Gastroesophageal sphincter (tissue), 4 donors: Measurements from ENCODE around the gene BMAL1. TPM values are rescaled to one million over a fixed set of nuclear protein-coding genes. Genes with fewer than 3 reads are reported as not detected.

Experiments
- ATAC-seq: fragments of 150-250 bp; one replicate; pipeline ENCODE4 v1.9.1; 2016; ENCODE audit warnings: mild to moderate bottlenecking, moderate library complexity
- H3K27ac ChIP-seq, 4 donors: fragments of 200-600 bp; sonication (generic) in 3 of 4; 1 replicate in 3 of 4; 2 replicates in 1 of 4; pipeline ENCODE4 v1.5.1; 2016 to 2019
- H3K27me3 ChIP-seq: fragments of 200-600 bp; sonication (generic); one replicate; pipeline ENCODE4 v1.5.1; 2019
- H3K36me3 ChIP-seq, 2 donors: fragments of 200-600 bp; sonication (generic); one replicate each; pipeline ENCODE4 v1.5.1; 2019; ENCODE audit warnings: control low read depth in 1 of 2
- H3K4me1 ChIP-seq, 3 donors: fragments of 200-600 bp; sonication (generic); 1 replicate in 2 of 3; 2 replicates in 1 of 3; pipeline ENCODE4 v1.5.1; 2016 to 2019; ENCODE audit warnings: control low read depth in 2 of 3
- H3K4me3 ChIP-seq, 2 donors: fragments of 200-600 bp; sonication (generic); one replicate each; pipeline ENCODE4 v1.5.1; 2019; ENCODE audit warnings: mild to moderate bottlenecking in 1 of 2, moderate library complexity in 1 of 2
- H3K9me3 ChIP-seq, 3 donors: fragments of 200-600 bp; sonication (generic); one replicate each; pipeline ENCODE4 v1.5.1; 2017 to 2019; ENCODE audit warnings: control low read depth in 2 of 3
- EP300 ChIP-seq: sonication (generic); formaldehyde crosslinking; IDR thresholded peaks from one replicate; pipeline ENCODE4 v1.6.1; 2017; ENCODE audit warnings: antibody characterized with exemption, mild to moderate bottlenecking
- POLR2A ChIP-seq, 2 donors: fragments of 450-650 bp; IDR thresholded peaks; one replicate each; pipeline ENCODE4 v1.6.1; 2017; ENCODE audit warnings: antibody characterized with exemption in 2 of 2, mild to moderate bottlenecking in 2 of 2, moderate library complexity in 1 of 2
- POLR2AphosphoS5 ChIP-seq: sonication (generic); formaldehyde crosslinking; IDR thresholded peaks from one replicate; pipeline ENCODE4 v1.6.1; 2017; ENCODE audit warnings: antibody characterized with exemption
- whole genome bisulfite sequencing, 2 donors: methylation state at CpG; one replicate each; pipeline ENCODE4 v1.1.5; 2018; ENCODE audit warnings: low coverage in 1 of 2; 5-methylcytosine and 5-hydroxymethylcytosine counted together
- total RNA-seq, 4 donors: library from RNA; depleted of rRNA; stranded (reverse); fragments of >200 nt; gene quantifications; one replicate each; pipeline ENCODE4 v1.1.0, GENCODE V29; 2016
- TF ChIP-seq, protein P1 (sequence below), 4 experiments: fragments of 200-600 bp in 2 of 4; fragments of 450-650 bp in 2 of 4; sonication (generic) in 1 of 4; IDR thresholded peaks; one replicate each; pipeline ENCODE4 v1.5.1; 2017 to 2019; ENCODE audit warnings: antibody characterized with exemption in 4 of 4, mild to moderate bottlenecking in 2 of 4, moderate library complexity in 2 of 4

Gene BMAL1
- total RNA-seq, 4 donors from 2014 or later, result 32.2 to 38.4 (median 36.0) TPM

DNA sequence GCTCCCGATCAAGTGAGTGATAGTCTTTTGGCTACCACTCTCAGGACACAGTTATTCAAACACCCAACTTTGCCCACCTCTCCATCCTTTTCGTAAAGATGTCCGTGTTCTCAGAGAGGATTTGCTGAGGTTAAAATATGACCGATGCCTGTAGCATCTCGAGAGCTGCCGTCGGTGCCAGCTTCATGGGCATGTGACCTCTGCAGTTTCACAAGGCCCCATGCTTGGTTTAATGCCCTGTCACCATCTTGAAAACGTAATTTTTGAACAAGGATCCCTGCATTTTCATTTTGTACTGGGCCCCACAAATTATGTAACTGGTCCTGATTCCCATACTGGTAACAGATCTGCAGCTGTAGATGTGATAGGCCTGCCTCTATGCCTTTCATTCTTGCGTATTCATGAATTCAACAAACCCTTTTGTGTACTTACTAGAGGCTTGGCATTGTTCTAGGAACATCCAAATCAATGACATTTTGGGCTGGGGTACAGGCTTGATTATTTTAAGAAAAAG is 85.1 kb downstream of the BMAL1 start:
- H3K36me3 ChIP-seq, result peaks cover 0 to 100% of the 10 kb centered on the region in 2 donors

GRCh38 chr11:13364388-13364787 is 86.8 kb downstream of the BMAL1 start:
- Histone ChIP-seq H3K4me3 (no peak overlapping the region), H3K36me3 (peaks cover 0 to 100% of the 10 kb centered on the region in 2 donors), H3K4me1 (no peaks in the 10 kb centered on the region), H3K9me3 (no peaks in the 10 kb centered on the region), H3K27ac (no peak overlapping the region), H3K27me3 (no peaks in the 10 kb centered on the region)
- ATAC-seq, result no peak
- no peak for TF ChIP-seq POLR2A (IDR thresholded peaks at IDR 0.05)
- no peak for TF ChIP-seq EP300
- TF ChIP-seq, protein P1, sequence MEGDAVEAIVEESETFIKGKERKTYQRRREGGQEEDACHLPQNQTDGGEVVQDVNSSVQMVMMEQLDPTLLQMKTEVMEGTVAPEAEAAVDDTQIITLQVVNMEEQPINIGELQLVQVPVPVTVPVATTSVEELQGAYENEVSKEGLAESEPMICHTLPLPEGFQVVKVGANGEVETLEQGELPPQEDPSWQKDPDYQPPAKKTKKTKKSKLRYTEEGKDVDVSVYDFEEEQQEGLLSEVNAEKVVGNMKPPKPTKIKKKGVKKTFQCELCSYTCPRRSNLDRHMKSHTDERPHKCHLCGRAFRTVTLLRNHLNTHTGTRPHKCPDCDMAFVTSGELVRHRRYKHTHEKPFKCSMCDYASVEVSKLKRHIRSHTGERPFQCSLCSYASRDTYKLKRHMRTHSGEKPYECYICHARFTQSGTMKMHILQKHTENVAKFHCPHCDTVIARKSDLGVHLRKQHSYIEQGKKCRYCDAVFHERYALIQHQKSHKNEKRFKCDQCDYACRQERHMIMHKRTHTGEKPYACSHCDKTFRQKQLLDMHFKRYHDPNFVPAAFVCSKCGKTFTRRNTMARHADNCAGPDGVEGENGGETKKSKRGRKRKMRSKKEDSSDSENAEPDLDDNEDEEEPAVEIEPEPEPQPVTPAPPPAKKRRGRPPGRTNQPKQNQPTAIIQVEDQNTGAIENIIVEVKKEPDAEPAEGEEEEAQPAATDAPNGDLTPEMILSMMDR (IDR thresholded peaks at IDR 0.05), result no peak
- no peak for TF ChIP-seq POLR2AphosphoS5
- 63 to 75% methylated on average over 2 of the region's 2 CpGs for WGBS, 2 donors

More for the DNA sequence above, 85.1 kb downstream of the BMAL1 start:
- no peaks in the 10 kb centered on the region for H3K27me3 ChIP-seq
- no peak overlapping the region for H3K27ac ChIP-seq
- no peak overlapping the region for H3K4me3 ChIP-seq
- 94 to 95% methylated on average over 8 of the region's 9 CpGs for WGBS, 2 donors
- no peaks in the 10 kb centered on the region for H3K4me1 ChIP-seq
- ATAC-seq, result no peak
- no peaks in the 10 kb centered on the region for H3K9me3 ChIP-seq
- TF ChIP-seq POLR2AphosphoS5 (no peak), POLR2A (IDR thresholded peaks at IDR 0.05) (no peak), EP300 (no peak)
- TF ChIP-seq, protein P1 (IDR thresholded peaks at IDR 0.05), result no peak

GRCh38 chr11:13366266-13367026 is 88.9 kb downstream of the BMAL1 start:
- no peak for TF ChIP-seq POLR2A (IDR thresholded peaks at IDR 0.05)
- TF ChIP-seq POLR2AphosphoS5, result no peak
- TF ChIP-seq, protein P1 (IDR thresholded peaks at IDR 0.05), result no peak
- no peak for TF ChIP-seq EP300
- WGBS, 2 donors, result 89 to 92% methylated on average over 3 to 5 of the region's 7 CpGs

GRCh38 chr11:13367115-13367514 is 89.5 kb downstream of the BMAL1 start:
- no peaks in the 10 kb centered on the region for H3K4me1 ChIP-seq
- TF ChIP-seq, protein P1 (IDR thresholded peaks at IDR 0.05), result no peak
- TF ChIP-seq POLR2AphosphoS5 (no peak), POLR2A (IDR thresholded peaks at IDR 0.05) (no peak), EP300 (no peak)
- H3K27ac ChIP-seq, result no peak overlapping the region
- ATAC-seq, result no peak
- no peaks in the 10 kb centered on the region for H3K27me3 ChIP-seq
- WGBS, 2 donors, result 57 to 89% methylated on average over 1 to 2 of the region's 4 CpGs
- peaks cover 0 to 100% of the 10 kb centered on the region in 2 donors for H3K36me3 ChIP-seq
- no peaks in the 10 kb centered on the region for H3K9me3 ChIP-seq
- no peak overlapping the region for H3K4me3 ChIP-seq

More at GRCh38 chr11:13366266-13367026, 88.9 kb downstream of the BMAL1 start:
- Histone ChIP-seq H3K4me3 (no peak overlapping the region), H3K27me3 (no peaks in the 10 kb centered on the region), H3K4me1 (no peaks in the 10 kb centered on the region), H3K36me3 (peaks cover 0 to 100% of the 10 kb centered on the region in 2 donors), H3K9me3 (no peaks in the 10 kb centered on the region), H3K27ac (no peak overlapping the region)
- no peak for ATAC-seq

DNA sequence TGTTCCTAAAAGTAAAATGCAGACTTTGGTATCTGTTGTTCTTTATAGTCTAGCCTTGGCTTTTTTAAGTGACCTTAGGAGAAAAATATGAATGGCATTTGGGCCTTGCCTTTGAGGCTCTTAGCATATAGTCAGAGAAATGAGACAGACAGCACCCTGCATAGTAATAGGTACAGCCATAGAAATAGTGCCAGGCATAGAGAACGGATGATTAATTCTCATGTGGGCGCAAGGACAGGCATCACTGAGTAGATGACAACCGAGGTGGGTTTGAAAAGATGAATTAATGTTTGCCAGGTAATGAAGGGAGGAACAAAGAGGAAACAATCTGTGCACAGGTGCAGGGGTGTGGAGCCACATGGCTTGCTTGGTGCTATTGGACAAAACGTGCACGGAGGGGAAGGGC is 90.5 kb downstream of the BMAL1 start:
- H3K27ac ChIP-seq, result no peak overlapping the region
- no peak for ATAC-seq
- H3K4me1 ChIP-seq, result no peaks in the 10 kb centered on the region
- 79 to 91% methylated on average over 3 to 5 of the region's 5 CpGs for WGBS, 2 donors
- H3K36me3 ChIP-seq, result peaks cover 0 to 100% of the 10 kb centered on the region in 2 donors
- H3K9me3 ChIP-seq, result no peaks in the 10 kb centered on the region
- H3K27me3 ChIP-seq, result no peaks in the 10 kb centered on the region
- H3K4me3 ChIP-seq, result no peak overlapping the region
- no peak for TF ChIP-seq POLR2AphosphoS5
- no peak for TF ChIP-seq EP300
- TF ChIP-seq POLR2A (IDR thresholded peaks at IDR 0.05), result no peak
- TF ChIP-seq, protein P1 (IDR thresholded peaks at IDR 0.05), result no peak
